ENCODE results near the gene FOXP1. TPM values are rescaled to one million over a fixed set of nuclear protein-coding genes. Genes with fewer than 3 reads are reported as not detected.

The FOXP1 gene
- total and polyA plus RNA-seq, 2 donors (not counting 1 experiment from before 2014, with no cell fraction given): 91.1 to 508 TPM

GRCh38 chr3:71611099-71611498 lies 27.6 kb upstream of the FOXP1 start:
- ChIA-PET POLR2A (no interaction called here), CTCF (no interaction called here)
- Histone ChIP-seq H3K9me3 (ENCODE audit: control extremely low read depth in 1 of 3, control insufficient read depth in 2 of 3, insufficient read depth in 1 of 3, low read length in 2 of 3) (peaks cover 1 to 11% (median 7%) of the 10 kb centered on the region in 3 donors), H4K20me1 (ENCODE audit: control insufficient read depth, insufficient read depth, low read length, poor library complexity, severe bottlenecking) (no peaks in the 10 kb centered on the region), H2AFZ (ENCODE audit: insufficient read depth, low read depth, low read length, poor library complexity, severe bottlenecking) (no peak overlapping the region), H3K9ac (ENCODE audit: low read length) (no peak overlapping the region), H3K36me3 (replicated peaks in 1 of 2; ENCODE audit: control extremely low read depth in 1 of 2, control insufficient read depth in 1 of 2, extremely low read depth in 1 of 2, insufficient read depth in 2 of 2, low read length in 1 of 2) (no peaks in the 10 kb centered on the region), H3K4me2 (replicated peaks; ENCODE audit: low read depth, low read length, poor library complexity, severe bottlenecking) (no peak overlapping the region), H3K79me2 (ENCODE audit: control insufficient read depth, insufficient read depth, low read length) (no peaks in the 10 kb centered on the region), H3K4me1 (ENCODE audit: control insufficient read depth in 2 of 2, insufficient read depth in 2 of 2, low read length in 2 of 2) (no peaks in the 10 kb centered on the region), H3K27ac (ENCODE audit: low read length in 2 of 2) (no peak overlapping the region), H3K4me3 (ENCODE audit: control extremely low read depth in 1 of 5, extremely low read depth in 1 of 5, insufficient read depth in 1 of 5, low read depth in 2 of 5, low read length in 4 of 5) (no peak overlapping the region), H3K27me3 (replicated peaks in 1 of 4; ENCODE audit: control extremely low read depth in 1 of 4, control insufficient read depth in 3 of 4, insufficient read depth in 4 of 4, low read length in 3 of 4) (peaks cover 0 to 3% (median 0%) of the 10 kb centered on the region in 4 experiments)
- no peak overlapping the region for H3K4me3 Mint-ChIP-seq
- intact Hi-C loops (cut with micrococcal nuclease): no loop called here
- TF ChIP-seq CTCF (IDR thresholded peaks at IDR 0.05): no peak
- TF ChIP-seq EZH2 (IDR thresholded peaks at IDR 0.05; ENCODE audit: borderline replicate concordance, insufficient read depth, low read depth, low read length, poor library complexity, severe bottlenecking): no peak
- ATAC-seq (ENCODE audit: low read depth): no peak
- no peaks in the 10 kb centered on the region for H3K4me1 Mint-ChIP-seq
- H3K27ac Mint-ChIP-seq: no peak overlapping the region
- DNase-seq: no peak
- H3K27me3 Mint-ChIP-seq: peaks cover 15% of the 10 kb centered on the region
- no CpG with 5 or more reads among the region's 3 CpGs for WGBS (ENCODE audit: insufficient coverage)
- H3K9me3 Mint-ChIP-seq (ENCODE audit: insufficient read depth): peaks cover 4% of the 10 kb centered on the region

GRCh38 chr3:71607364-71607763 lies 23.8 kb upstream of the FOXP1 start:
- peaks cover 1 to 11% (median 4%) of the 10 kb centered on the region in 3 donors for H3K9me3 ChIP-seq (ENCODE audit: control extremely low read depth in 1 of 3, control insufficient read depth in 2 of 3, insufficient read depth in 1 of 3, low read length in 2 of 3)
- no peak for TF ChIP-seq CTCF (IDR thresholded peaks at IDR 0.05)
- no peak for TF ChIP-seq EZH2 (IDR thresholded peaks at IDR 0.05; ENCODE audit: borderline replicate concordance, insufficient read depth, low read depth, low read length, poor library complexity, severe bottlenecking)
- 100% methylated on average over 1 of the region's 2 CpGs for WGBS (ENCODE audit: insufficient coverage)
- H3K4me1 Mint-ChIP-seq: no peaks in the 10 kb centered on the region
- peaks cover 12% of the 10 kb centered on the region for H3K27me3 Mint-ChIP-seq
- H3K27ac Mint-ChIP-seq: no peak overlapping the region
- H2AFZ ChIP-seq (ENCODE audit: insufficient read depth, low read depth, low read length, poor library complexity, severe bottlenecking): no peak overlapping the region
- DNase-seq (no peak), ATAC-seq (ENCODE audit: low read depth) (no peak)
- no peaks in the 10 kb centered on the region for H4K20me1 ChIP-seq (ENCODE audit: control insufficient read depth, insufficient read depth, low read length, poor library complexity, severe bottlenecking)
- no peaks in the 10 kb centered on the region for H3K36me3 ChIP-seq (replicated peaks in 1 of 2; ENCODE audit: control extremely low read depth in 1 of 2, control insufficient read depth in 1 of 2, extremely low read depth in 1 of 2, insufficient read depth in 2 of 2, low read length in 1 of 2)
- CTCF ChIA-PET: interaction anchor here (0.6 kb wide), 1 partner anchor 57 kb away, joined by 3 read pairs; no protein-coding TSS in a partner anchor
- H3K27me3 ChIP-seq (replicated peaks in 1 of 4; ENCODE audit: control extremely low read depth in 1 of 4, control insufficient read depth in 3 of 4, insufficient read depth in 4 of 4, low read length in 3 of 4): no peaks in the 10 kb centered on the region
- intact Hi-C loops (cut with micrococcal nuclease): no loop called here
- no peaks in the 10 kb centered on the region for H3K4me1 ChIP-seq (ENCODE audit: control insufficient read depth in 2 of 2, insufficient read depth in 2 of 2, low read length in 2 of 2)
- H3K4me3 Mint-ChIP-seq: no peak overlapping the region
- H3K4me2 ChIP-seq (replicated peaks; ENCODE audit: low read depth, low read length, poor library complexity, severe bottlenecking): no peak overlapping the region
- no peak overlapping the region for H3K9ac ChIP-seq (ENCODE audit: low read length)
- H3K27ac ChIP-seq (ENCODE audit: low read length in 2 of 2): no peak overlapping the region
- no peak overlapping the region for H3K4me3 ChIP-seq (ENCODE audit: control extremely low read depth in 1 of 5, extremely low read depth in 1 of 5, insufficient read depth in 1 of 5, low read depth in 2 of 5, low read length in 4 of 5)
- H3K9me3 Mint-ChIP-seq (ENCODE audit: insufficient read depth): peaks cover 4% of the 10 kb centered on the region
- POLR2A ChIA-PET: no interaction called here
- no peaks in the 10 kb centered on the region for H3K79me2 ChIP-seq (ENCODE audit: control insufficient read depth, insufficient read depth, low read length)

Measured in B cell (primary cell).